ENCODE measurements around the gene HIVEP3.
A peak's percentile ranks its signal among the peaks of the same experiment; 100 is the strongest.

HIVEP3 gene

GRCh38 chr1:41657679-41658295 lies 260.9 kb downstream of the HIVEP3 start:
- no peaks in the 10 kb centered on the region for H3K27me3 ChIP-seq (ENCODE audit: insufficient read depth, low read length, poor library complexity)
- ATAC-seq (ENCODE audit: insufficient read depth, low read depth): no peak
- H3K4me2 ChIP-seq (ENCODE audit: insufficient read depth, low read length): peak overlapping the region; percentile 74
- peaks cover 48% of the 10 kb centered on the region for H3K36me3 ChIP-seq (ENCODE audit: insufficient read depth, low read length)
- no peaks in the 10 kb centered on the region for H3K9me3 ChIP-seq (ENCODE audit: insufficient read depth, low read length, severe bottlenecking)
- peak overlapping the region; percentile 78 for H3K9ac ChIP-seq (ENCODE audit: low read depth, low read length)
- peak overlapping the region; percentile 90 for H3K27ac ChIP-seq (ENCODE audit: low read length)
- TF ChIP-seq CTCF (IDR thresholded peaks at IDR 0.05; ENCODE audit: borderline replicate concordance, extremely low read depth, low read length, poor library complexity, severe bottlenecking): peak; percentile 21
- TF ChIP-seq EZH2 (IDR thresholded peaks at IDR 0.05; ENCODE audit: borderline replicate concordance, low read depth, low read length, severe bottlenecking): no peak
- H4K20me1 ChIP-seq (ENCODE audit: insufficient read depth, low read length): peaks cover 79% of the 10 kb centered on the region
- peak overlapping the region in 1 of 2 experiments; percentile 83; a peak in 2 of 4 replicates for H3K4me3 ChIP-seq (ENCODE audit: low read depth in 1 of 2, low read length in 2 of 2)
- H3K4me1 ChIP-seq (ENCODE audit: insufficient read depth, low read length): peaks cover 89% of the 10 kb centered on the region
- H3K79me2 ChIP-seq (ENCODE audit: insufficient read depth, low read length): peaks cover 92% of the 10 kb centered on the region
- no peak overlapping the region for H2AFZ ChIP-seq (ENCODE audit: low read depth, low read length)
- DNase-seq: no peak

GRCh38 chr1:41656825-41657500 lies 261.8 kb downstream of the HIVEP3 start:
- Histone ChIP-seq H3K9me3 (ENCODE audit: insufficient read depth, low read length, severe bottlenecking) (no peaks in the 10 kb centered on the region), H3K9ac (ENCODE audit: low read depth, low read length) (peak overlapping the region; percentile 78), H3K4me1 (ENCODE audit: insufficient read depth, low read length) (peaks cover 95% of the 10 kb centered on the region), H3K27me3 (ENCODE audit: insufficient read depth, low read length, poor library complexity) (no peaks in the 10 kb centered on the region), H3K27ac (ENCODE audit: low read length) (peak overlapping the region; percentile 90), H3K4me3 (ENCODE audit: low read depth in 1 of 2, low read length in 2 of 2) (peak overlapping the region in 1 of 2 experiments; percentile 83; a peak in 2 of 4 replicates), H3K36me3 (ENCODE audit: insufficient read depth, low read length) (peaks cover 56% of the 10 kb centered on the region), H2AFZ (ENCODE audit: low read depth, low read length) (no peak overlapping the region), H3K4me2 (ENCODE audit: insufficient read depth, low read length) (peak overlapping the region; percentile 74), H3K79me2 (ENCODE audit: insufficient read depth, low read length) (peaks cover 100% of the 10 kb centered on the region), H4K20me1 (ENCODE audit: insufficient read depth, low read length) (peaks cover 85% of the 10 kb centered on the region)
- DNase-seq (no peak), ATAC-seq (ENCODE audit: insufficient read depth, low read depth) (no peak)
- TF ChIP-seq EZH2 (IDR thresholded peaks at IDR 0.05; ENCODE audit: borderline replicate concordance, low read depth, low read length, severe bottlenecking) (no peak), CTCF (IDR thresholded peaks at IDR 0.05; ENCODE audit: borderline replicate concordance, extremely low read depth, low read length, poor library complexity, severe bottlenecking) (no peak)

- Histone ChIP-seq H3K36me3 (ENCODE audit: insufficient read depth, low read length) (peaks cover 53% of the 10 kb centered on the region), H4K20me1 (ENCODE audit: insufficient read depth, low read length) (peaks cover 77% of the 10 kb centered on the region), H3K4me1 (ENCODE audit: insufficient read depth, low read length) (peaks cover 100% of the 10 kb centered on the region), H3K4me3 (ENCODE audit: low read depth in 1 of 2, low read length in 2 of 2) (peak overlapping the region in 1 of 2 experiments; percentile 83; a peak in 1 of 4 replicates), H3K9me3 (ENCODE audit: insufficient read depth, low read length, severe bottlenecking) (no peaks in the 10 kb centered on the region), H3K27ac (ENCODE audit: low read length) (peak overlapping the region; percentile 90), H3K9ac (ENCODE audit: low read depth, low read length) (peak overlapping the region; percentile 35), H3K4me2 (ENCODE audit: insufficient read depth, low read length) (peak overlapping the region; percentile 74), H3K27me3 (ENCODE audit: insufficient read depth, low read length, poor library complexity) (no peaks in the 10 kb centered on the region), H2AFZ (ENCODE audit: low read depth, low read length) (no peak overlapping the region), H3K79me2 (ENCODE audit: insufficient read depth, low read length) (peaks cover 100% of the 10 kb centered on the region)
- peak; percentile 67 for ATAC-seq (ENCODE audit: insufficient read depth, low read depth)
- TF ChIP-seq EZH2 (IDR thresholded peaks at IDR 0.05; ENCODE audit: borderline replicate concordance, low read depth, low read length, severe bottlenecking) (no peak), CTCF (IDR thresholded peaks at IDR 0.05; ENCODE audit: borderline replicate concordance, extremely low read depth, low read length, poor library complexity, severe bottlenecking) (no peak)
- peak; percentile 81 for DNase-seq
Measured at GRCh38 chr1:41656068-41656467, 262.7 kb downstream of the HIVEP3 start.

All from DND-41 (cell line).